ENCODE measurements around the gene ADGRD1. TPM values are rescaled to one million over a fixed set of nuclear protein-coding genes. Genes with fewer than 3 reads are reported as not detected.

Gene ADGRD1
- polyA plus RNA-seq, 1 experiment = 68.5 TPM

GRCh38 chr12:130998136-130998535 is 44.4 kb downstream of the ADGRD1 start:
- Histone ChIP-seq H3K4me3 (ENCODE audit: low read depth, low read length) (no peak overlapping the region), H3K36me3 (ENCODE audit: control insufficient read depth, insufficient read depth, low read length) (peaks cover 1% of the 10 kb centered on the region; the same call in 1 of the 2 replicates), H3K27me3 (ENCODE audit: control insufficient read depth, insufficient read depth, low read length) (no peaks in the 10 kb centered on the region)
- ChIA-PET CTCF (no interaction called here), POLR2A (no interaction called here)
- no peak for DNase-seq (ENCODE audit: low read depth)
- TF ChIP-seq CTCF (IDR thresholded peaks at IDR 0.05; ENCODE audit: insufficient read depth, low read depth, low read length) = no peak

GRCh38 chr12:131000000-131000486 is 46.3 kb downstream of the ADGRD1 start:
- no peaks in the 10 kb centered on the region; the same call in none of the 2 replicates for H3K36me3 ChIP-seq (ENCODE audit: control insufficient read depth, insufficient read depth, low read length)
- DNase-seq (ENCODE audit: low read depth) = no peak
- TF ChIP-seq CTCF (IDR thresholded peaks at IDR 0.05; ENCODE audit: insufficient read depth, low read depth, low read length) = no peak
- no peak overlapping the region for H3K4me3 ChIP-seq (ENCODE audit: low read depth, low read length)
- CTCF ChIA-PET = interaction anchor here (1.3 kb wide), 1 partner anchor 84 kb away, joined by 4 read pairs; no protein-coding TSS in a partner anchor
- POLR2A ChIA-PET = no interaction called here
- H3K27me3 ChIP-seq (ENCODE audit: control insufficient read depth, insufficient read depth, low read length) = no peaks in the 10 kb centered on the region

- ChIA-PET POLR2A (no interaction called here), CTCF (interaction anchor here (1.3 kb wide), 1 partner anchor 85 kb away, joined by 4 read pairs; no protein-coding TSS in a partner anchor)
- no peaks in the 10 kb centered on the region for H3K27me3 ChIP-seq (ENCODE audit: control insufficient read depth, insufficient read depth, low read length)
- H3K4me3 ChIP-seq (ENCODE audit: low read depth, low read length) = no peak overlapping the region
- no peak for DNase-seq (ENCODE audit: low read depth)
- H3K36me3 ChIP-seq (ENCODE audit: control insufficient read depth, insufficient read depth, low read length) = peaks cover 4% of the 10 kb centered on the region
- no peak for TF ChIP-seq CTCF (IDR thresholded peaks at IDR 0.05; ENCODE audit: insufficient read depth, low read depth, low read length)
Observed at GRCh38 chr12:131001493-131001892, 47.8 kb downstream of the ADGRD1 start.

- H3K4me3 ChIP-seq (ENCODE audit: low read depth, low read length) = no peak overlapping the region
- no peak for TF ChIP-seq CTCF (IDR thresholded peaks at IDR 0.05; ENCODE audit: insufficient read depth, low read depth, low read length)
- POLR2A ChIA-PET = no interaction called here
- CTCF ChIA-PET = no interaction called here
- peaks cover 4% of the 10 kb centered on the region for H3K36me3 ChIP-seq (ENCODE audit: control insufficient read depth, insufficient read depth, low read length)
- no peak for DNase-seq (ENCODE audit: low read depth)
- H3K27me3 ChIP-seq (ENCODE audit: control insufficient read depth, insufficient read depth, low read length) = no peaks in the 10 kb centered on the region
Observed at GRCh38 chr12:131002216-131002631, 48.5 kb downstream of the ADGRD1 start.

- POLR2A ChIA-PET = no interaction called here
- CTCF ChIA-PET = no interaction called here
- H3K27me3 ChIP-seq (ENCODE audit: control insufficient read depth, insufficient read depth, low read length) = no peaks in the 10 kb centered on the region
- H3K4me3 ChIP-seq (ENCODE audit: low read depth, low read length) = no peak overlapping the region
- TF ChIP-seq CTCF (IDR thresholded peaks at IDR 0.05; ENCODE audit: insufficient read depth, low read depth, low read length) = no peak
- peaks cover 4% of the 10 kb centered on the region for H3K36me3 ChIP-seq (ENCODE audit: control insufficient read depth, insufficient read depth, low read length)
- DNase-seq (ENCODE audit: low read depth) = no peak
Observed at GRCh38 chr12:131003036-131003715, 49.5 kb downstream of the ADGRD1 start.
